ENCODE measurements around the gene EPHA6.
"Not testable (repeated sequence)": the region's sequence is repeated elsewhere in the genome, so short reads cannot be mapped to it uniquely, and the experiment has no call there.

The EPHA6 gene

DNA sequence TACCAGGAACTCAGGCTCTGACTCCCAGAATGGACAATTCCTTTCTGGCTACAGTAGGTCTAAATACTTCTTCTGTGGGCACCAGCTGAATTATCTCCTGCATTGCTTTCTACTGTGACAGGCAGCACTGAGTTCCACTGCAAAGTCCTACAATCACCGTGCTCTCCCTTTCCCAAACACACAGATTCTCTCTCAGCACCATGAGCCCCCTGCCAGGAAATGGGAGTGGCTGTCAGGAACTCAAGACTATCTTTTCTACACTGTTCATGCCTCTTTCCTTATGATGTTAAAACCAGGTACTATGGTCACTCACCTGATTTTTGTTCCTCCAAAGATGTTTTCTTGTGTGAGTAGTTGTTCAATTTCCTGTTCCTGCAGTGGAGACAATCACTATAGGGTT lies 383.4 kb downstream of the EPHA6 start:
- no peak for DNase-seq

DNA sequence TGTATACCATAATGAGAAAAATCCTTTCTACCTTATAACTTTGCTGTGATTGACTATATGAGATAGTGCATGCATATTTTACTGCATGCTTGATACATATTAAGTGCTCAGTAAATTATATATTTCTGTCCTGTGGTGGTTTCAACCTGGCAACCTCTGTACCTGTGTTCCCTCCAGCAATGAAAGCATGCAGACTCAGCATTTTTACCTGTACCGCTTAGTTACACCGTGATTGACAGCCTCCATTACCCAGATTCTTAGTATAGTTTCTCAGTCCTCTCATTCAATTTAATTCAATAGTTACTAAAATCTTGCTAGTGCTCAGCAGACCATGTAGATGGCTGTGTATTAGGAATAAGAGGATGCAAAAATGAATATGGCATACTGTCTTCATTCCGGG lies 386.0 kb downstream of the EPHA6 start:
- no peak for DNase-seq

DNA sequence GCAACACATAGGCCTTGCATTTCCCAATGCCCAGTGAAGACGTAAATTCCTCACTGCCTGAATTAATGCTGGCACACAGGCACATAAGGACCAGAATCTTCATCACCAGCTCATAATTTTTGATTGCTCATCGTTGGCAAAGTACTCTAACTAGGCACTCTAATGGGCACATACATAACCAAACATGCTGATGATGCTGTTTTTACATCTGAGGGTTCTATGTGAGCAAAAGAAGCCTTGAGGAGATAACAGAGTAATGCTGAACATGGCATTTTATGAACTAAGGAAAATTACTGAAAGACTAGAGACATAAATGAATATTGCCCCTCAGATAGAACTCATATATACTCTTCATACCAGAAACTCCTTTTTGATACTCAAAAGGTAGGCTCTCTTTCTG lies 387.4 kb downstream of the EPHA6 start:
- DNase-seq, result no peak

DNA sequence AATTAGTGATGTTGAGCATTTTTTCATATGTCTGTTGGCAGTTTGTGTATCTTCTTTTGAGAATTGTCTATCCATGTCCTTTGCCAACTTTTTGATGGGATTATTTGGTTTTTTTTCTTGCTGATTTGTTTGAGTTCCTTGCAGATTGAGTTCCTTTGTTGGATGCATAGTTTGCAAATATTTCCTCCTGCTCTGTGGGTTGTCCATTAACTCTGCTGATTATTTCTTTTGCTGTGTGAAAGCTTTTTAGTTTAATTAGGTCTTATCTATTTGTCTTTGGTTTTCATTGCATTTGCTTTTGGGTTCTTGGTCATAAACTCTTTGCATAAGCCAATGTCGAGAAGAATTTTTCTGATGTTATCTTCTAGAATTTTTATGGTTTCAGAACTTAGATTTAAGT lies 414.6 kb downstream of the EPHA6 start:
- no peak for DNase-seq

DNA sequence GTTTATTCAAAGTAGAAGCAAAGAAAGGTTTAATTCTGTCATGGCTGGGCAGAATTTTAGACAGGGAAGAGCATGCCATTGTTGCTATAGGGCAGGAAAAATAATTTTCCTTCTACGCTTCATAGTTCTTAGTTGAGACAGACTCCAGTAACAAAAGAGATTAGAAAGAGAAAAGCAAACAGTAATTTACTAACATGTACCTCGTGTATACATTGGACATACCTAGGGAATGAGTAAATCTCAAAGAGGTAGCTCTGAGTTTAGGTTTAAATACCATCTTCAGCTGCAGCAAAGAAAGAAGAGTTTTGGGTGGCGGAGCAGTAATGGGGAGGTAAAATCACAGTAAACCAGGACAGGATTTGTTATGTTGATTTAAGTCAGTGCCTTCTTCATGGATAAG lies 416.1 kb downstream of the EPHA6 start:
- DNase-seq, result no peak

DNA sequence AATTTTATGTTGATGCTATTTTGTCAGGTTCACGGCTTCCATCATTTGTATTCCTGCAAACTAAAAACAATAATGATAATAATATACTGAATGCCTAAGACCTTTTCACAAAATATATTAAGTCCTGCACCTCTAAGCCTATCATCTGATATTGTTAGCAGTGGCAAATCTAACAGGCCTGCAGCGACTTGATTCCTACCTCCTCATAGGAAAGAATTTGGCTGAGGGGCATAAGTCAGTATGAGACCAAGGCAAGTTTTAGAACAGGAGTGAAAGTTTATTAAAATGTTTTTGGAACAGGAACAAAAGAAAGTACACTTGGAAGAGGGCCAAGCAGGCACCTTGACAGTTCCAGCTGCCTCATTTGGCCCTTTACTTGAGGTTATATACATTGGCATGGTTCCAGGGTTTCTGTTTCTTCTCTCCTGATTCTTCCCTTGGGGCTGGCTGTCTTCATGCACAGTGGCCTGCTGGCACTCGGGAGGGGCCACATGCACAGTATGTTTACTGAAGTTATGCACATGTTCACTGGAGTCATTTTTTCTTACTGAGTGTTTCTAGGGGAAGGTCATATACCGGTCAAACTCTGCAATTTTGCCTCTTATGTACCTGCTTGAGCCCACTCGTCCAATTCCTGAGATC lies 418.1 kb downstream of the EPHA6 start:
- no peak for DNase-seq

DNA sequence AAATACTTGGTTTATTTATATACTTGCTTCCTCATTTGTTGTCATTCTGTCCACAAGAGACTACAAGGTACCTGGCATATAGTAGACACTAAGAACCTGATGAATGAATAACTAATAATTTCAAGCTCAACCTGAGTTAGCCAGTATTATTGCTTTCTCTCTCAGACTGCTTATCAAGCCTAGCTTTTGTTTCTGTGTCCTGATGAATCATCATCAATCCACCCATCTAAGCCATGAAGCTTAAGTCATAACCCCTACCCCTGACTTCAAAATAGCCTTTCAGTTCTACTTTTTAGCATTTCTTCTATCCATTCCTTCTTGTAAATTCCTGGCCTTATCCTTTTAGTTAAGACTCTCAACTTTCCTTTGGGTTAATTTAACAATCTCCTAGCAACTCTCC lies 420.8 kb downstream of the EPHA6 start:
- no peak for DNase-seq

DNA sequence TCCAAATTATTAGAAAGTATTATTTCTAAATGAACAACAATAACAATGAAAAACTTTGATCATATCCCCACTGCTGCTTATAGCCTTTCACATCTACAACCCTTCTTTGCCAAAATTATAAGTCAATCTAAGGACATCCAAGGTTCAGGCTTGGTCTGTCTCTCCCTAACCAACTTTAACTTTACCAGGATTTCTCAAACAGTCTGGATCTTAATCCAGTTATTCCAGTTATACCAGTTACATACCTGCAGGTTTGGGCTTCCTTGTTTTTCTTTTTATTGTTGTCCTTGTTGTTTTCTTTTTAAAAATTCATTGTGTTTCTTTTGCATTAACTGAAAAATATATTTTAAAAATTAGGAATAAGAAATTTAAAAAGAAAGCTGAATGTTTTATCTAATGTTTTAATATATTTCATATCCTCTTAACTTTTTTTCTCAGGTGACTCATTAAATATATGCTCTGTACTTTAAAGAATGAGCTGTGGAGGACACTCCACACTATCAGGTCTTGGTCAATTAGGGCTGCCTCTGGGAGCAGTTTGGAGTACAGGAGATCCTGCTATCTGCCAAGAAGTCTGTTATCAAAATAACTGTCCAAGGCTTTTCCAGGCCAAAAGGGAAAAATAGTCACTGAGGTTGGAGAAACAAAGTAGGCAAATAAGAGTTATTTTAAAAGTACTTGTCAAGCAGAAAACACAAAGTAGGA lies 421.4 kb downstream of the EPHA6 start:
- DNase-seq, result no peak

DNA sequence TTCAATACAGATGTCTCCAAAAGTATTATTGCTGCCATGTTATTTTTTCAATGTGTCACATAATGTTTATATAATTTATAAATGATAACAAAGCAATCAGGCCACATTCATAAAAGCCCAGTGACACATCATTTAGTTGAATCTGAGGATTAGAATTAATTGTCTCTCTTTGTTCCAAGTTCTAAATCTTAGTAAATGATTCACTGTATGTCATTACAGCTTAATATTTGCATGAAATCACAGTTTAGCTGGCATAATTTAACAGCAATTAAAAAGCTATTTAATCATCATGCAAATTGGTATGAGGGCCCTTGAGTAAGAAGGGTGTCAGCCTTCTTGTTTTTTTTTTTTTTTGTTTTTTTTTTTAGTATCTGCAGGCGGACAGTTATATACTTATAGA lies 427.0 kb downstream of the EPHA6 start:
- no peak for DNase-seq

DNA sequence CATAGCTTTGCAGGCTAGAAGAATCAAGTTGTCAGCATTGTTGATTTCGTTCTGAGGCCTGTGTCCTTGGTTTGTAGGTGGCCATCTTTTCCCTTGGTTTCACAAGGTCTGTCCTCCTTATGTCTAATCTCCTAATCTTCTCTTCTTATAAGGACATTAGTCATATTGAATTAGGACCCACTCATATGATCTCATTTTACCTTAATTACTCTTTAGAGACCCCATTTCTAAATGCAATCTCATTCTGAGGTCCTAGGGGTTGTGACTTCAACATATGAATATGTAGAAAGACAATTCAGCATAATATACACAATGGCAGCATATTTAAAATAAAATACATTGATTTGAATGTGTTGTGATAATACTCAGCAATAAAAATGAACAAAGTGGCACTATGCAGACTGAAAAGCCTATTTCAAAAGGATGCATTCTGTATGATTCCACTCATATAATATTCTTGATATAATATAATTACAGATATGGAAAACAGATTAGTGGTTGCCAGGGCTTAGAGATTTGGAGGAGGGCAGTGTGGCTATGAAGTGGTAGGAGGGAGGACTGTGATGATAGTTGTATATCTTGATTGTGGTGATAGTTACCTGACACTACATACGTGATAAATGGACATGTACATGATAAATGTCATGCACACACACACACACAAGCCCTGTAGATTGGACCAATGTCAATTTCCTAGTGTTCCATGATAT lies 431.0 kb downstream of the EPHA6 start:
- no peak for DNase-seq

DNA sequence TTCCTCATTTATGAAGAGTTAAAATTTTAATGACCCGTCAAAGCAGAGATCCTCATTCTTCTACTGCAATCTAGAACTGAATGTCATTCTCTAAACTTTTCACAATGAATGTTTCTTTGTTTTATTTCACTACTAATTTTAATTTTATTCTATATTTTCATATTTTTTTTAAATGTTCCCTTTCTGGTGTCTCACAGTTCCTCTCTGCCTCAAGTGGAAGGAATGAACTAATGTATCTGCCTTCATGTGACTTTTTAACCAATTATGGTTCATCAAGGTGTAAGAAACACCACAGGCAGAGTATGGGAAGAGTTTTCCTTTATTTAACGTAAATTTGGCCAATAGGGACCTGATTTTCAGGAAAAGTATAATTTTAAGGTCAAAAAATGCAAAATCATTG lies 441.7 kb downstream of the EPHA6 start:
- no peak for DNase-seq

DNA sequence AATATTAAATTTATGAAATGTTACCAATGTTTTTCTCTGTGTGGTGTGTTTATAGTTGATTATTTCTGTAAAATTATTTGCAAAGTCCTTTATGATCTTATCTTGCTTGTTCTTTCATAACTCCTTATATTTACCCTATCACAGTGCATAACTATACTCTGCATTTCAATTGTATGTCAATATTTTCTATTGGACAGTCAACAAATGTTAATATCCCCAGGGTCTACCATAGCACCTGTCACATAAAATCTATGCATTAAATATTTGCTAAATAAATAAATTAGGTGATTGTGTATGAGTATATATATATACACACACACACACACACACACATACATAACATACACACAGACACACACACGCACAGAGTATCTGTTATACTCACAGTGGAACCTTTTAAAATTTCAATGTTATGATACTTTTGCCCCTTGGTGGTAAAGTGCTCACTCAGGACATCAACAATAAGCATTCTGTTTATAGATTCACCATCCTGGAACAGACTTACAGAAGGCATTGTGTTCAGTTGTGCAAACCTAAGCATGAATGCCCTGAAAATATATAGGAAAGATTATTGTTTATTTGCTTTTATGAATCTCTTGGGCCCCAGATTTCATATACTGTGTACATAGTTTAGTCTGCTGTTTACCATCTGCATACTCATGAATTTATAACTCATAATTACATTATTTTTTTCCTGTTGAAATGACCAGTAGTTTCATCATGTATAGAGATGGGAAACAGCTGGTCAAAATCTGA lies 443.7 kb downstream of the EPHA6 start:
- DNase-seq, result no peak

DNA sequence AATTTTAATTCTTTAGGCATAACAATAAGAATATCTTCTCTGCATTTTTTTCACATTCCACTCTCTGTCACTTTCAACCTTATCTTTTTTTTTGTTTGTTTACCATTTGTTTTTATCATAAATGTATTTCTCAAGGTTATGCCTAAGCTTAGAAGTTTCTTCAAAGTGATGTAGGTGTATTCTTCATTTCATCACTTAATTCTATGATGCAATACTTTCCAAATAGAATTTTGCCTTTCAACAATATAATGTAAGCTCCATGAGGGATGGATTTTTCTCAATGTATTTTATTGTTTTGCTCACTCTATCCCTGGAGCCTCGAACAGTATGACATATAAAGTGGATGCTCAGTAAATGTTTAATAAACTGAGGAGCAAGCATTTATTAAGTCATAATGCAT lies 444.9 kb downstream of the EPHA6 start:
- no peak for DNase-seq

DNA sequence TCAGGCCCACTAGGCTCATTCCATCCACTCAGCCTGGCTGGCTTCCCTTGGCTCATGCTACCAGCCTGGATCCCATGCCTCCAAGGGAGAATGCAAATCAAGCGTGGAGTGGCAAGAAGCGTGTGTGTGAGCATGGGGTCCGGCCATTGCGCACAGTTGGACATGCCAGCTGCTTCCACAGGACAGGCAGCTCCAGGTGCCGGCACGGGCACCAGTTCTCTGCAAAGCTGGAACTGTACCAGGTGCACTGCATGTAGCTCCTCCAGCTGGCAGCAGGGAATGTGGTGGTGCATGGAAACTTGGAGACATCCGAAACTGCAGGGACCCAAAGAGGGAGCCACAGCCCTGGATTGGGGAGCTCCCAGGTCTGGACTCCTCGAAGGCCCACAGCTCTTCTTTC lies 449.8 kb downstream of the EPHA6 start:
- DNase-seq, result no peak

DNA sequence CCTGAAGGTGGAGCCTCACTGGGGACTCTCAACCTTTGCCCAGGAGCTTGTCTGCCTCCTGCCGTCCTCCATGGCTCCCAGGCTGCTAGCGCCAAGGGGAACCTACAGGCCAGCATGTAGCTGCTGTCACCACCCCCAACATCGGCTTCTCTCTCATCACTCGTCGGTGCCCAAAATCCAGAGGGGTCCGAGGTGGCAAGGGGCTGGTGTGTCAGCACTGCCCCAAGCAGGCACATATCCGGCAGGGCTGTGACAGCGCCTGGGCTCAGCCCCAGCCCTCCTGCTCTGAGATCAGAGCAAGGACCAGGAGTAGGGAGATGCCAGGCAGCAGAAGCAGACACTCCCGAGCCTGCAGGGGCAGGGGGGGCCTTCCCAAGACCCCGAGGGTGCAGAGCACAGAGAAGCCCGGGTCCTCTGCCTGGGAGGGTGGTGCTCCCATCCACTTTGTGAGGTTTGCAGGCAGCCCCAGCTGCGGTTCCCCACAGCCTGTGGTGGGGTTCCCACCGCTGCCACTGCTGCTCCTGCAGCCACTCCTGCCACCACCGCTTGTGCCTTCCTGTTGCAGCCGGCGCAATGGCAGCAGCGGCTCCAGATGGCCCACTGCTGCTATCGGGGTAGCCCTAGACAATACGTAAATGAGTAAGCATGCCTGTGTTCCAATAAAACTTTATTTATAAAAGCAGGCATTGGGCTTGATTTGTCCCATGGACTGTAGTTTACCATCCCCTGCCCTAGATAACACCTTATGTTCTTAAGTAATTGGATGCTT lies 451.0 kb downstream of the EPHA6 start:
- DNase-seq, result no peak

DNA sequence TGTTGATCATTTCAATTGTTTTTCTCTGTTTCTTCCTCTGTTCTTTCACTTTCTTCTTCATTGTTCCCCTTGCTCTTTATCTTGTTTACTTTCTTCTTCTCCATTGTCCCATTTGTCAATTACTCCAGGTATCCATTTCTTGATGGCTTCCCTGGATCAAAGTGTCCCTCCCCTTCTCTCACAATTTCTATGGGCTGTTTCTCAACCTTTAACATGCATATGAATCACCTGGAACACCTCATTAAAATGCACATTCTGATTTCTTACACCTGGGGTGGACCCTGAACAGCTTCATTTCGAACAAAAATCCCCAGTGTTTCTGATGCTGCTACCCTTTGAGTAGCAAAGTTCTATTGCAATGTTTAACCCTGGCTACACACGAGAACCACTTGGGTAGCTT lies 454.8 kb downstream of the EPHA6 start:
- no peak for DNase-seq

DNA sequence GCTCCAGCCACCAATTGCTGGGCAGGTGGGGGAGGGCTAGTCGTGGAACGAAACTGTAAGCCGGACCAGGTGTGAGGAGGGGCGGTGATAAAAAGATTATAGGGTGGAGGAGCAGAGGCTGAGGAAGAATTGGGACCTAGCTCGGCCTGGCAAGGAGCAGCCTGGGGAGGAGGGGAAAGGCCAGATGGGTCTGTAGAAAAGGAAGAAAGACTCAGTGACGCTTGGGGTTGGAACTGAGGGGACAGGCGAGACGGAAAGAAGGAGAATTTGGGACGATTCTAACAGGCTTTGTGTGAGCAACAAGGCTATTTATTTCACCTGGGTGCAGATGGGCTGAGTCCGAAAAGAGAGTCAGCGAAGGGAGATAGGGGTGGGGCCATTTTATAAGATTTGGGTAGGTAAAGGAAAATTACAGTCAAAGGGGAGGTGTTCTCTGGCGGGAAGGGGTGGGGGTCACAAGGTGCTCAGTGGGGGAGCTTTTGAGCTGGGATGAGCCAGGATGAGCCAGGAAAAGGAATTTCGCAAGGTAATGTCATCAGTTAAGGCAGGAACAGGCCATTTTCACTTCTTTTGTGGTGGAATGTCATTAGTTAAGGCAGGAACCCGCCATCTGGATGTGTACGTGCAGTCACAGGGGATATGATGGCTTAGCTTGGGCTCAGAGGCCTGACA lies 462.6 kb downstream of the EPHA6 start:
- DNase-seq, result not testable (repeated sequence)

DNA sequence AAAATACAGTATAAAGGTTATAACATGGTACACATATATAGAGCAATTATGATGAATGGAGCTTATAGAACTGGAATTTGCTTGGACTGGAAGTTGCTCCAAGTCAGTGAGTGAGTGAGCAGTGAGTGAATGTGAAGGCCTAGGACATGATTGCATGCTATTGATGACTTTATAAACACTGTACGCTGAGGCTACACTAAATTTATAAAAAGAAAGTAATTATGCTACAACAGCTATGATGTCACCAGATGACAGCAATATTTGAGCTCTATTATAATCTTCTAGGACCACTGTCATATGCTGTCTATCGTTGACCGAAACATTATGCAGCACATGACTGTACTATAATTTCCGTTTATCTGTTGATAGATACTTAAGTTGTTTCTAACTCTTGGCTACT lies 463.3 kb downstream of the EPHA6 start:
- no peak for DNase-seq

DNA sequence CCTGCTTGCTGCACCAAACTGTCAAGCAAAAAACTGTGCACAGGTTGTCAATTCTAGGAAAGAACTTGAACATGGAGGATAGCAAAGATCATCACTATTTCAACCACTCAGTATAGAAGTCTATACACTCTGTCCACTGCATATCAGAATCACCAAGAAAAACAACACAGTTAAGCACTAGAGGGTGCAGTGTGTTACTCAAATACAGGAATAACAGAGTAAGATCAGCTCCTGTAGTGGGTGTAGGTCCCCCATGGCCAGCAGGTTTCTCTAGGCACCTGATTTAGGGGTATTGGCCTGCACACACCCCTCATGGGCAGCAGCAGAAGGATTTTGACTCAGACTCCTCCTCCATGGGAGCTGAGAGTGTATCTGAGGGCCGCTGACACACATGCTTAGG lies 464.1 kb downstream of the EPHA6 start:
- DNase-seq, result no peak

DNA sequence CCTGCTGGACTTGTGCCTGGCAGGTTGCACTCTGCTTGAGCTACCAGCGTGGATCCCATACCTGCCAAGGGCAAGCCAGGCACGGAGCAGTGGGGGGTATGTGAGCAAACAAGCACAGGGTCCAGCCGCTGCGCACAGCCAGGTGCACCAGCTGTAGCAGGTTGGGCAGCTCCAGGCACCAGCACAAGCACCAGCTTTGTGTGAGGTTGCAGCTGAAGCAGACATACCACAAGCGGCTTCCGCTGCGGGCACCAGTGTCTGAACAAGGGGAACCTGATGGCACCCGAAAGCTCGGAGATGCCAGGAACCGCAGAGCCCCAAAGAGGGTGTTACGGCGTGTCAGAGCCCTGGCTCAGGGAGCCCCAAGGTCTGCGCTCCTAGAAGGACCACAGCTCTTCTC lies 477.5 kb downstream of the EPHA6 start:
- no peak for DNase-seq

DNA sequence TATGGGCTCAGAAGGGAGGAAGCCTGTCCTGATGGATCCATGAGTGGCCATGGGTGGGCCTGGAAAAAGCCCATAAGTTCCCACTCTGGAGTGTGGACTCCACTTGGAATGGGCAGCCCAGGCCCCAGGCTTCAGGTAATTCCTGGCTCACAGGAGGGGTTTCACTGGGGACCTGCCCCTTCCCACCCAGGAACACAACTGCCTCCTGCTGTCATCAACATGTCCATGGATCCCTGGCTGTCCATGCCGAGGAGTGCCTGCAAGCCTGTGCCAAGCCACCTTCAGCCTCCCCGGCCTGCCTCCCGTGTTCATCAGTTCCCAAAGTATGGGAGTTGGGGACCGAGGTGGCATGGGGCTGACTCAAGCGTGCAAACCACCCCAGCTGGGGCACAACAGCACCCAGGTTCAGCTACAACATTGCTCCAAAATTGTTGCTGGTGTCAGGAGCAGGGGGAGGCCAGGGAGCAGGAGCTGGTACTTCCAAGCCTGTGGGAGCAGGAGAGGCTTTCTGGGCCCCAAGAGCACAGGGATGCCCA lies 479.3 kb downstream of the EPHA6 start:
- no peak for DNase-seq

DNA sequence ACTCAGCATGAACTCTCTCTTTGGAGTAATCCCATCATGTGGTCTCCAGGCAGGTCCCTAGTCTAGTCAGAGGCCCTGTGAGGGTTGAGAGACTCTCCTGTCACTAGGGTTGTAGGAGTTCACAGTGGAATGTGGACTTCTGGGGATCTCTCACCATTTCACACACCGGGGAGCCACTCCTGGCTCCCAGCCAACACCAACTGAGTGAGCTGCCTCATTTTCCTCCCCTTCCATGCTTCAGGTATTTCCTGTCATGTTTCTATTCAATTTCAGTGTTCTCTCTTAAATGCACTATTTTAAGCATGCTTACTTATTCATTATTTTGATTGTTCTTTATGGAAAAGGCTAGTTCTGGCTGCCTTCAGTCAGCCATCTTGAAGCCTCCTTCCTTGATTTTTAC lies 482.6 kb downstream of the EPHA6 start:
- no peak for DNase-seq

Measured in CD4-positive, alpha-beta T cell treated with Interleukin-6 for 4 hours (primary cell).